ENCODE results near the gene ZCCHC4. TPM values are rescaled to one million over a fixed set of nuclear protein-coding genes. Genes with fewer than 3 reads are reported as not detected.

ZCCHC4 gene
- total RNA-seq, 4 donors from 2014 or later, result 5.6 to 33.3 (median 11.1) TPM

DNA sequence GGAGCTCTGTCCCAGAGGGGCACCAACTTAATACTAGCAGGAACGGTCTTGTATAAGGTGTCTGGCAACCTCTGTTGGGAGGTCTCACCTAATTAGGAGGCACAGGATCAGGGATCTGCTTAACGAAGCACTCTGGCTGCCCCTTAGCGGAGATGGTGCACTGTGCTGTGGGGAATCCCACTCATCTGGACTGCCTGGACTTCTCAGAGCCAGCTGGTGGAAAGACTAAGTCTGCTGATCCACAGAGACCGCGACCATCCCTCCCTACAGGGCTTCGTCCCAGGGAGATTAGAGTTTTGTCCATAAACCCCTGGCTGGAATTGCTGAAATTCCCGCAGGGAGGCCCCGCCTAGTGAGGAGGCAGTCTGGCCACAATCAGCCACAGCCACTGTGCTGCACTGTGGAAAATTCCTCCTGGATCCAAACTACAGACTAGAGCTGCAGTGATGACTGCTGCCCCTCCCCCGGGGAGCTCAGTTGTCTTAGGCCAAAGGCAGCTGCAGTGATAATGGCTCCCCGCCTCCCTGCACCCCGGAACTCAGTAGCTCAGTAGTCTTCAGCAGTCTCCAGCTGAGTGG is 22.0 kb upstream of the ZCCHC4 start:
- intact Hi-C loops (cut with DNase I; ENCODE audit: low total_unique reads), result no loop called here
- no peak overlapping the region for H3K27ac ChIP-seq
- DNase-seq, result no peak
- no peaks in the 10 kb centered on the region for H3K4me1 ChIP-seq
- no peak overlapping the region for H3K4me3 ChIP-seq
- no peaks in the 10 kb centered on the region for H3K27me3 ChIP-seq
- TF ChIP-seq, protein P1, sequence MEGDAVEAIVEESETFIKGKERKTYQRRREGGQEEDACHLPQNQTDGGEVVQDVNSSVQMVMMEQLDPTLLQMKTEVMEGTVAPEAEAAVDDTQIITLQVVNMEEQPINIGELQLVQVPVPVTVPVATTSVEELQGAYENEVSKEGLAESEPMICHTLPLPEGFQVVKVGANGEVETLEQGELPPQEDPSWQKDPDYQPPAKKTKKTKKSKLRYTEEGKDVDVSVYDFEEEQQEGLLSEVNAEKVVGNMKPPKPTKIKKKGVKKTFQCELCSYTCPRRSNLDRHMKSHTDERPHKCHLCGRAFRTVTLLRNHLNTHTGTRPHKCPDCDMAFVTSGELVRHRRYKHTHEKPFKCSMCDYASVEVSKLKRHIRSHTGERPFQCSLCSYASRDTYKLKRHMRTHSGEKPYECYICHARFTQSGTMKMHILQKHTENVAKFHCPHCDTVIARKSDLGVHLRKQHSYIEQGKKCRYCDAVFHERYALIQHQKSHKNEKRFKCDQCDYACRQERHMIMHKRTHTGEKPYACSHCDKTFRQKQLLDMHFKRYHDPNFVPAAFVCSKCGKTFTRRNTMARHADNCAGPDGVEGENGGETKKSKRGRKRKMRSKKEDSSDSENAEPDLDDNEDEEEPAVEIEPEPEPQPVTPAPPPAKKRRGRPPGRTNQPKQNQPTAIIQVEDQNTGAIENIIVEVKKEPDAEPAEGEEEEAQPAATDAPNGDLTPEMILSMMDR (IDR thresholded peaks at IDR 0.05), result no peak
- TF ChIP-seq POLR2A (IDR thresholded peaks at IDR 0.05), result no peak
- H3K9me3 ChIP-seq, result no peaks in the 10 kb centered on the region
- no peaks in the 10 kb centered on the region for H3K36me3 ChIP-seq

DNA sequence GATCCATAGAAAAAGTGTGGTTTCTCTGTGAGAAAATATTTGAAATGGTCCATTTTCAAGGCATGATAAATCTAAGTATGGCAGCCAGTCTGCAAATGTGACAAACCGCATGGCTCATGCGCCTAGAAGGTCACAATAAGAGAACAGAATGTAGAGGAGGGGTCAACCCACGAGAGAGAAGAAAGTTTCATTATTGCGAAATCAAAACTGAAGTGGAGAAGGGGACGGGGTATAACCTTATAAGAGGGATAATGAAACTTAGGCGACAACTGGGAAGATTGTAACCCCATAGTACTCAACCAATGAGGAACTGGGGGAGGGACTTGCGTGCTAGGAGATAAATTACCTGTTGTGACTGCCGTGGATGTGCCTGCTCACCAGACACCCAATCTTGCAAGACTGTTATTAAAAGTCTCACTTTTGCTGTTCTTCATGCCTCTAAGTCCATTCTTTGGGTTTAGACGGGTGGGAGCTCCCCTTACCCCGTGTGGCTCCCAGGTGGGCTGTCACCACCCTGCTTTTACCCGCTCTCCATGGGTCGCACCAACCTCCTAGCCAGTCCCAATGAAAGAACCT is 21.3 kb upstream of the ZCCHC4 start:
- TF ChIP-seq, protein P1 (IDR thresholded peaks at IDR 0.05), result no peak
- TF ChIP-seq POLR2A (IDR thresholded peaks at IDR 0.05), result no peak
- intact Hi-C loops (cut with DNase I; ENCODE audit: low total_unique reads), result no loop called here
- Histone ChIP-seq H3K9me3 (no peaks in the 10 kb centered on the region), H3K4me3 (no peak overlapping the region), H3K27me3 (no peaks in the 10 kb centered on the region), H3K4me1 (no peaks in the 10 kb centered on the region), H3K36me3 (no peaks in the 10 kb centered on the region), H3K27ac (no peak overlapping the region)
- no peak for DNase-seq

DNA sequence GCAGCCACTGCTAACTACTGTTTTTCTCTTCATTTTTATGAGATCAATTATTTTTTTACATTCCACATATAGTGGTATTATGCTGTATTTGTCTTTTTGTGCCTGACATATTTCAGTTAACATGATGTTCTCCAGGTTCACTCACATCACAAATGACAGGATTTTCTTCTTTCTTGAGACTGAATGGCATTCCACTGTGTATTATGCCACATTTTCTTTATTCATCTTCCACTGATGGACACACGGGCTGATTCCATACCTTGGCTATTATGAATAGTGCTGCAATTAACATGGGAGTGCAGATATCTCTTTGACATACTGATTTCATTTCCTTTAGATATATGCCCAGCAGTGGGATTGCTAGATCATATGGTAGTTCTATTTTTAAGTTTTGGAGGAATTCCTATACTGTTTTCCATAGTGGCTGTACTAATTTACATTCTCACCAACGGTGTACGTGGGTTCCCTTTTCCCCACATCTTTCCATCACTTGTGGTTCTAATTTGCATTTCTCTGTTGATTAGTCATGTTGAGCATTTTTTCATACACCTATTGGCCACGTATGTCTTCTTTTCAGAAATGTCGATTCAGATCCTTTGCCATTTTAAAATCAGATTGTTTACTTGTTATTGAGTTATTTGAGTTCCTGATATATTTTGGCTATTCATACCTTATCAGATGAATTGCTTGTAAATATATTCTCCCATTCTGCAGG is 14.9 kb upstream of the ZCCHC4 start:
- H3K36me3 ChIP-seq, result no peaks in the 10 kb centered on the region
- H3K27me3 ChIP-seq, result no peaks in the 10 kb centered on the region
- H3K4me3 ChIP-seq, result no peak overlapping the region
- intact Hi-C loops (cut with DNase I; ENCODE audit: low total_unique reads), result no loop called here
- no peak for DNase-seq
- no peaks in the 10 kb centered on the region for H3K9me3 ChIP-seq
- H3K4me1 ChIP-seq, result no peaks in the 10 kb centered on the region
- no peak overlapping the region for H3K27ac ChIP-seq
- TF ChIP-seq POLR2A (IDR thresholded peaks at IDR 0.05), result no peak
- TF ChIP-seq, protein P1 (IDR thresholded peaks at IDR 0.05), result no peak

DNA sequence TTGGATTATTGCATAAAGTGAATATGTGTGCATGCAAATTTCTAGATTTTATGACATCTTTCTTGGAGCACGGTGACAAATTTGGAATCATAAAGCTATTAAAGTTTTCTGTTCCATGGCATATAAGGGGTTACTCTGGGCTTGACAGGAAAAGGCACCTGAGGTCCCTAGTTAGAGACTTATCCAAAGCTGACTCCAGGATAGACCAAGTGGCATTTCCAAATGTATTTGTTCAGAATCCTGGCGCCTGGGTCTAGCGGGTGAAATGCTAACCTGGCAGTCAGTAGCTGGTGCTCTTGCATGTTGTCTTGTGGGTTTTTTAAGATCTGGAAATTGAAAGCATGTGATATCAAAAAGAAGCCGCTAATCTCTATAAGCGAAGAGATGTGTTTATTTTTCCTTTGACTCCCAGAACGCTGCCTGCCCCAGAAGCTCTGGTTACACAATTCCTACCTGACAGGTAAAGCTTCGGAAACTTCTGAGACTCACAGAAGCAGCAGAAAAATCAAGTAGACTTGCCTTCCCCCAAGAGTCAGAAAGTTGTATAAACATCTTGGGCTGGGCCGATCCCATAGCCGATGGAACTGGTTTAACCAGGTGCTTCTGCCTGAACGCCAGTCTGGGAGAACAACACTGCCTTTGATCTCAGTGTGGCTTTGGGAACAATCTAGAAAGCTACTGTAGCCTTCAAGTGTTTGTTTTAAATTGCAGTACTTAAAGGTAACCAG is 12.9 kb upstream of the ZCCHC4 start:
- H3K4me1 ChIP-seq, result no peaks in the 10 kb centered on the region
- H3K4me3 ChIP-seq, result no peak overlapping the region
- H3K36me3 ChIP-seq, result no peaks in the 10 kb centered on the region
- no peaks in the 10 kb centered on the region for H3K9me3 ChIP-seq
- no peak for DNase-seq
- intact Hi-C loops (cut with DNase I; ENCODE audit: low total_unique reads), result no loop called here
- no peaks in the 10 kb centered on the region for H3K27me3 ChIP-seq
- no peak for TF ChIP-seq POLR2A (IDR thresholded peaks at IDR 0.05)
- TF ChIP-seq, protein P1 (IDR thresholded peaks at IDR 0.05), result no peak
- H3K27ac ChIP-seq, result no peak overlapping the region

DNA sequence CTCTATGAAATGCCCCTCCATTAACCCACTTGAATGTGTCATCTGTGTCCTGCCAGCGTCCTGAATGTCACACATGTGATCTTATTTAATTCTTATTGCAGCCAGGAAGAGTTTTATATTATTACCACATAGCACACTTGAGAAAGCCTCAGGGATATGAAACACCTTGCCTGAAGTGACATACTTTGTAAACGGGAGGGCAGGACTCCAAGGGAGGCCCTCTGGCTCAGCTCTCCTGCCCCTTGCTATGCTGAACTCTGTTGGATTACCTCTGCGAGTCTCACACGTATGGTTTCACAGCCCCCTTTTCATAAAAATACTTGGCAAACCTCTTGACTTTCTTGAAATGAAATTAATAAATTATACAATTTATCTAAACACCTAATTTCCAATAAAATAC is 11.1 kb upstream of the ZCCHC4 start:
- H3K27ac ChIP-seq, result no peak overlapping the region
- intact Hi-C loops (cut with DNase I; ENCODE audit: low total_unique reads), result no loop called here

More for the DNA sequence above, 11.1 kb upstream of the ZCCHC4 start:
- H3K9me3 ChIP-seq, result no peaks in the 10 kb centered on the region
- no peak for TF ChIP-seq POLR2A (IDR thresholded peaks at IDR 0.05)
- TF ChIP-seq, protein P1 (IDR thresholded peaks at IDR 0.05), result no peak
- no peaks in the 10 kb centered on the region for H3K36me3 ChIP-seq
- H3K4me1 ChIP-seq, result no peaks in the 10 kb centered on the region
- no peaks in the 10 kb centered on the region for H3K27me3 ChIP-seq
- no peak for DNase-seq
- no peak overlapping the region for H3K4me3 ChIP-seq
